Measurements from ENCODE around the gene RBBP7. TPM values are rescaled to one million over a fixed set of nuclear protein-coding genes. Genes with fewer than 3 reads are reported as not detected.

The RBBP7 gene
- polyA plus RNA-seq, 3 donors = 32.2 to 56.8 (median 52.6) TPM

DNA sequence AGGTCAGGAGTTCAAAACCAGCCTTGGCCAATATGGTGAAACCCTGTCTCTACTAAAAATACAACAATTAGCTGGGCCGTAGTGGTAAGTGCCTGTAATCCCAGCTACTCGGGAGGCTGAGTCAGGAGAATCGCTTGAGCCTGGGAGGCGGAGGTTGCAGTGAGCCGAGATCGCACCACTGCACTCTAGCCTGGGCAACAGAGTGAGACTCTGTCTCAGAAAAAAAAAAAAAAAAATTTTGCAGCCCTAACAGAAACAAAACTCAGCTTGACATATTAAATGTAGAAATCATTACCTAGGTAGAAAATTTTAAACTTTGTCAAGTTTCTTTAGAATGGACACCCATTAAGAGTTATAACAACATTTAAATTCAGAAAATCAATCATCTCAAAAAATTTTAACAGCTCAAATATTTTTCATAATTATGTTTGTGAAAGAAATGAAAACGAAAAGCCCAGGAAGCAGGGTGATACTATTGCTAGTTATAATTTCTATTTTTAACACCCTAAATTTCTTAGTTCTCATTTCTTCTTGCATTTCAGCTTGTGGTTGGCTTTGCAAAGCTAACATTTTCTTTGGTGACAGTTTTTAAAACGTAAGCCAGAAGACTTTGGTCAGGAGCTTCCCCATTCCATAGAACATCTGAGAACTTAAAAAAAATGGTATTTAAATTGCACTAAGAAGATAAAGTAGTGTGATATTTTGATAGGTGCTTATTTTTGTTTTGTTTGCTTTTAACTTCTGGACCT, 33.3 kb upstream of the RBBP7 start:
- H3K9me3 ChIP-seq (replicated peaks in 1 of 2; ENCODE audit: control insufficient read depth in 1 of 2, insufficient read depth in 1 of 2, low read length in 2 of 2) = no peaks in the 10 kb centered on the region
- peak overlapping the region; percentile 44 to 48 for H3K27ac ChIP-seq (ENCODE audit: low read depth in 1 of 2, low read length in 2 of 2)
- H3K9ac ChIP-seq (ENCODE audit: insufficient read depth, low read length, poor library complexity, severe bottlenecking) = no peak overlapping the region
- Mint-ChIP-seq H3K4me3 (peak overlapping the region; percentile 31 to 35), H3K27me3 (ENCODE audit: low read depth in 3 of 3) (peaks cover 0 to 41% (median 0%) of the 10 kb centered on the region in 3 donors), H3K4me1 (peaks cover 18% of the 10 kb centered on the region), H3K27ac (peak overlapping the region; percentile 23 to 86 (median 75)), H3K36me3 (peaks cover 0 to 2% of the 10 kb centered on the region in 2 donors), H3K9me3 (peaks cover 0 to 7% (median 0%) of the 10 kb centered on the region in 7 donors)
- no peaks in the 10 kb centered on the region for H4K20me1 ChIP-seq (ENCODE audit: insufficient read depth, low read length)
- no peaks in the 10 kb centered on the region for H3K79me2 ChIP-seq (ENCODE audit: insufficient read depth, low read length)
- peak overlapping the region; percentile 36 for H3K4me2 ChIP-seq (replicated peaks; ENCODE audit: extremely low read depth, low read length, poor library complexity, severe bottlenecking)
- H3K27me3 ChIP-seq (ENCODE audit: control insufficient read depth in 2 of 2, insufficient read depth in 2 of 2, low read length in 2 of 2) = peaks cover 0 to 5% of the 10 kb centered on the region in 2 donors
- no peak overlapping the region for H2AFZ ChIP-seq (ENCODE audit: insufficient read depth, low read depth, low read length, poor library complexity, severe bottlenecking)
- no peak for TF ChIP-seq CTCF (IDR thresholded peaks at IDR 0.05)
- H3K36me3 ChIP-seq (replicated peaks in 1 of 2; ENCODE audit: control insufficient read depth in 1 of 2, insufficient read depth in 2 of 2, low read length in 2 of 2) = no peaks in the 10 kb centered on the region
- intact Hi-C loops (cut with micrococcal nuclease) = no loop called here
- WGBS (ENCODE audit: insufficient coverage) = no CpG with 5 or more reads among the region's 8 CpGs
- peak overlapping the region in 1 of 3 experiments; percentile 42 for H3K4me3 ChIP-seq (replicated peaks in 1 of 3; ENCODE audit: low read depth in 2 of 3, low read length in 3 of 3)
- H3K4me1 ChIP-seq (ENCODE audit: control insufficient read depth in 1 of 2, insufficient read depth in 2 of 2, low read length in 2 of 2) = peaks cover 24% of the 10 kb centered on the region in 2 donors
- peak in 2 of 3 donors; percentile 21 for DNase-seq

DNA sequence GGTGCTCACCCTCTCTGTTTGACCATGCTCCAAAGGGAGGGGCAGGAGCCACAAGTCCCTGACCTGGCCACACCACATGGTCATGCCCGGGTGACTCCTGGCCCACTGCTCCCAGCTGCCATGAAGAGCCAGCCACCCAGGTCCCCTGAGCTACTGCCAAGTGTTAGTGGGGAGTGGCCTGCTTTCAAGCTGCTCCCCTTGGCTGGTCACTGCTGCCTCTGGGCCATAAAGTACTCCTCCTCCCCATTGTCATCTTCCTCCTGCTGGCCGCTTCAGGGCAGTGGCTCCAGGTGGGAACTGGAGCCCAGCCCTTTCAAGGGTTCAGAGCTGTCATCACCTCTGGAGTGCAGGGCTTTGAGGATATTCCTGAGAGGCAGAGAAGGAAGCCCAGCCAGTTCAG, 27.3 kb upstream of the RBBP7 start:
- H3K27ac Mint-ChIP-seq = no peak overlapping the region
- no peak for DNase-seq
- no peak overlapping the region for H3K27ac ChIP-seq (ENCODE audit: low read depth in 1 of 2, low read length in 2 of 2)
- H2AFZ ChIP-seq (ENCODE audit: insufficient read depth, low read depth, low read length, poor library complexity, severe bottlenecking) = no peak overlapping the region
- TF ChIP-seq CTCF (IDR thresholded peaks at IDR 0.05) = no peak
- H3K4me1 ChIP-seq (ENCODE audit: control insufficient read depth in 1 of 2, insufficient read depth in 2 of 2, low read length in 2 of 2) = peaks cover 0 to 8% of the 10 kb centered on the region in 2 donors
- H3K27me3 Mint-ChIP-seq (ENCODE audit: low read depth in 3 of 3) = peaks cover 0 to 58% (median 0%) of the 10 kb centered on the region in 3 donors
- no peak overlapping the region for H3K4me2 ChIP-seq (replicated peaks; ENCODE audit: extremely low read depth, low read length, poor library complexity, severe bottlenecking)
- H3K36me3 ChIP-seq (replicated peaks in 1 of 2; ENCODE audit: control insufficient read depth in 1 of 2, insufficient read depth in 2 of 2, low read length in 2 of 2) = no peaks in the 10 kb centered on the region
- peaks cover 13% of the 10 kb centered on the region for H3K4me1 Mint-ChIP-seq
- peaks cover 0 to 2% of the 10 kb centered on the region in 2 donors for H3K36me3 Mint-ChIP-seq
- no peaks in the 10 kb centered on the region for H3K79me2 ChIP-seq (ENCODE audit: insufficient read depth, low read length)
- no peaks in the 10 kb centered on the region for H3K9me3 ChIP-seq (replicated peaks in 1 of 2; ENCODE audit: control insufficient read depth in 1 of 2, insufficient read depth in 1 of 2, low read length in 2 of 2)
- no peak overlapping the region for H3K4me3 Mint-ChIP-seq
- H3K9me3 Mint-ChIP-seq = peaks cover 0 to 2% (median 0%) of the 10 kb centered on the region in 7 donors
- intact Hi-C loops (cut with micrococcal nuclease) = no loop called here
- no peak overlapping the region for H3K9ac ChIP-seq (ENCODE audit: insufficient read depth, low read length, poor library complexity, severe bottlenecking)
- no CpG with 5 or more reads among the region's 2 CpGs for WGBS (ENCODE audit: insufficient coverage)
- H3K4me3 ChIP-seq (replicated peaks in 1 of 3; ENCODE audit: low read depth in 2 of 3, low read length in 3 of 3) = no peak overlapping the region
- no peaks in the 10 kb centered on the region for H4K20me1 ChIP-seq (ENCODE audit: insufficient read depth, low read length)
- H3K27me3 ChIP-seq (ENCODE audit: control insufficient read depth in 2 of 2, insufficient read depth in 2 of 2, low read length in 2 of 2) = peaks cover 0 to 9% of the 10 kb centered on the region in 2 donors
